ENCODE data around the gene FMNL2.
A peak's percentile ranks its signal among the peaks of the same experiment; 100 is the strongest.
"Not testable (repeated sequence)": the region's sequence is repeated elsewhere in the genome, so short reads cannot be mapped to it uniquely, and the experiment has no call there.

Gene FMNL2

DNA sequence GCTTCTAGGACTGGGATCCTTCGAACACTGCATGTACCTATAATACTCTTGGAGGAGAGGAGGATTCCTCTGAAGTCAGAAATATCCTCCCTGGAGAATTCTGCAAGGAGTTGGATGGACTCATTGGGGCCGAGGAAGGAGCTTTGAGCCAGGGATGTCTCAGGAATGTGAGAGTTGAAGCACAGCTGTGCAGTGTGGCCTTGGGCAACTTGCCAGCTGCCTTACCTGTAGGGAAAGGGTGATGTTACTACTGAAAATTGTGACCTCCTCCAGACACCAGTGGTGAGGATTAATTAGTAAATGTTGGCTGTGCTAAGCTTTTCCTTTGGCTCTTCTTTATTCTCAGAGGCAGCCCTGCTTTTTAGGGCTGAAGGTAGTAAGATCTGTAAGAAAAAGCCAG lies 41.4 kb downstream of the FMNL2 start:
- no peak for DNase-seq (ENCODE audit: low read depth)

DNA sequence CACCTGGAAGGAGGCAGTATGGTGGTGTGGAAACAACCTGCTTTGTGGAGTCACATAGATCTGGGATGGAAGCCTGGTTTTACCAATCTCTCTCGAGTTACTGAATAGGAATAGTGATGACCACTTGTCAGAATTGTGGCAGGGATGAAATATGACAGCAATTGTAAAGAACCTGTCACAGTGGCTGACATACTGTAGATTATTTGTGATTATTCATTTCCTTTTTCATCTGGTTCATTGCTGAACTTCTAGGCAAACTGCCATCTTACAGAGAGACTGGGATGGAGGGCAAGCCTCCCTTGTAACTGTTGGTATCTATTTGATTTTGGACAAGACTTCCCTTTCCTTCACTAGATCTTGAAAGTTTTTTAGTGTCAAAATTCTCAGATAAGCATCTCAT lies 42.0 kb downstream of the FMNL2 start:
- no peak for DNase-seq (ENCODE audit: low read depth)

DNA sequence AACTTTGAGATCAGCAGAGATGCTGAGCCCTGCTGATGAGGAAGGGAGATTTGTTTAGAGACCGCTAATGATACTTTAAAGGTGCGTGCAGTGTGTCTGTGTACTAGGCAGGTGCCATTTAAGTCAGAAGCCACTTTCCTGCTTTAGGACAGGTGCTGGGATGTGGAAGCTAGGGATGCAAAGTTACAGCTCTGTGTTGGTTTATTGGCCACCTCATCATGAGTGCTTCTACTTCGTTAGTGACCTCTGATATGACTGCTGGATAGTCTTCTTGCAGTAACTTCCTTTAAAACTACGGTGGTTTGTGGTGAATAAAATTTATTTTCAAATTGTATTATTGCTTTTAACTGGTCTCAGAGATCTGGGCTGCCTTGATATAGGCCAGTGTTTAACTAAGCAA lies 44.1 kb downstream of the FMNL2 start:
- DNase-seq (ENCODE audit: low read depth) = no peak

DNA sequence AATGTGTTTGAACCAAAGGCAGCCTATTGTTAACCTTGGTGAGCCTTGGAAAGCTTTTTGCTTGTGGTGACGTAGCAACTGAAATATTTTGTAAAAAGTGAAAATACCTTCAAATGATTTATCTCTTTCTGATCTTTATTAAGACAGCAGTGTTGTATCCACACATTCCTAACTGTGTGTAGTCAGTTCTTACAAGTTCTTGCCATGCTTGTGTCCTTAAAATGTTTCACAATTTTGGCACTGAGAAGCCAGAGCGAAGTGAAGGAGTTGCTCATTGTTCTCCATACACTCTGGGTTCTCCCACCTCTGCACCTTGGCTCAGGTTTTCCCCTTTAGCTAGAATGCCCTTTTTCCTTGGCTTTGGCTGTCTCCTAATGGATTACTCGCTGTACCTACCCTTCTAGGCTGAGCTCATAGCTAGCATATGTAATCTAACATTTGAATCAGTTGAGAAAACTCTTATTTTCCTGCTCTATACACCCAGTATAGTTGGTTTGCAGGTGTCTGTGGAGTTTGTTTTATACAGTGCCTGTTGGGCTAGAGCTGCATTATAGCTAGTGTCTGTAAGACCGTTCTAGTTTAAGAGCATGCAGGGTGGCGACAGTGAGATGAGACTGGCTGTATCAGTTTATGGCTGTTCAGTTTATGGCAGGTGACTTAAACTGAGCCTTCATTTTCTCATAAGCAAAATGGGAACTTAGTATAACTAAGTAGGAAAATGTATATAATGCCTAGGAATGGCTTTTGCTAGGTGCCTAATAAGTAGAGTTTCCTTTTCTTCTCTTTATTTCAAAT lies 45.5 kb downstream of the FMNL2 start:
- DNase-seq (ENCODE audit: low read depth) = no peak

DNA sequence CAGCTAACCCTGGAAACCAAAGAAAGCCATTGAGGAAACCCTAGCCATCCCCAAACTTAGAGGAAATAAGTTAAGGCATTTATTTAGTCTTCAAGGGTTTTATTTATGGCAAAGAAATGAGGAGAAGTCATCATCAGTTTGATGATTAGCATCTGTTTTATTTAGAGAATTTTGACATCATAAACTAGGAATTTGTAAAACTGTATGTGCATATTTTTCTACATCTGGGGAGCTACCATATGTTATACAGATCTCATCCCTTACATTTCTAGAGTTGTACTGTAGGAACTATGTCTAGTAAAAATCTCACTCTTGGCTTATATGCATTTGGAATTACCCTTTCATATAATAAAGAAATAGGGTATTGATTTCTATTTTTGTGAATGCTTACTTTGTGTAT lies 48.7 kb downstream of the FMNL2 start:
- DNase-seq (ENCODE audit: low read depth) = no peak

DNA sequence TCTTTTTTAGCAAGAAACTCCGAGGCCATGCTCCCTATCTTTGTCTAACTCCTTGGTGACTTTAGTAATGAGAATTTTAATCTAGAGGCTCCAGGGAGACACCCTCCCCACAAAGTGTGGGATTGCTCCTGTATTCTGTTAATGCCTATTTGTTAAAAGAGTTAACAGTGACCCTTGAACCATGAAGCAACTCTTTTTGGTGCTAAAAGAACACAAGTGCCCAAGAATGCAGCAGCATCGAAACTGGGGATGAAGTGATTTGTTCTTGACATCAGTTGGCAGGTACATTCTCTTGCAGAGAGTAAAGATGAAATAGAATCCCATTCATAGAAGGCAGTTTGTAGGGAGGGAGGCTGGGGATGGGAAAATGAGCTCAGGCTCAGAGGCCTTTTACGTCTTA lies 50.0 kb downstream of the FMNL2 start:
- no peak for DNase-seq (ENCODE audit: low read depth)

DNA sequence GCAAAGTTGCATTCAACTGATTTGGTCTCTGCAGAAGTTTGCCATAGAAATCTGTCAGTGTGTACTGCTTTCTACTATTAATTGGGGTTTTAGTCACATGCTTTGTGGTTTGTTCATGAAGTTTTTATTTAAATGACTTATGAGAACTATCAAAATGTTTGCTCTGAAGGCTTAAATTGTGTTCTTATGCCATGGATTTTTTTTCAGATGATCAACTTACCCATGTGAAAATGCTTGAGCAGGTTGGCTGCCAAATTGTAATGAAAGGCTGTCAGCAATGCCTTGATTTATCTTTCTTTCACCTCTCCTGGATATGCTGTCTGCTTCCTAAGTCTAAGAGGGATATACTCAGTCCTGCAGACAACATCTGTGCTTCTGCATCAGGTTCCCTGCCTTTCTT lies 50.7 kb downstream of the FMNL2 start:
- DNase-seq (ENCODE audit: low read depth) = no peak

DNA sequence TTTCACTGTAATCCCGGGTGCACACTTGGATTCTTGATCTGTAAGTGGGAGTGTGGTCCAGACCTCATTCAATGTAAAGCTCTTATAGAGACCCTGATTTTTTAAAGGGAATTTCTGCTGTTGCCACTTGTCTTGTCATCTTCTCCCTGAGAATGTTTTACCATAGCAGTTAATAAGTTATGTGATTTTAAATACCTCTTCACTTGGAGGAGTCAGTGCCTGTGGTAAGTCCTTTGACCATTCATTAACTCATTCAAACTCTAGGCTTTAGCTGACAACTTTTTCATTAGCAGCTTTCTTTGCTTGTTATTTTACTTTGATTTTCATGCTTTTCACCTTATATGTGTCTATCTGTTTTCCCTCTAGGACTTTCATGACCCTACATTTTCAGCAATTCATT lies 51.3 kb downstream of the FMNL2 start:
- no peak for DNase-seq (ENCODE audit: low read depth)

DNA sequence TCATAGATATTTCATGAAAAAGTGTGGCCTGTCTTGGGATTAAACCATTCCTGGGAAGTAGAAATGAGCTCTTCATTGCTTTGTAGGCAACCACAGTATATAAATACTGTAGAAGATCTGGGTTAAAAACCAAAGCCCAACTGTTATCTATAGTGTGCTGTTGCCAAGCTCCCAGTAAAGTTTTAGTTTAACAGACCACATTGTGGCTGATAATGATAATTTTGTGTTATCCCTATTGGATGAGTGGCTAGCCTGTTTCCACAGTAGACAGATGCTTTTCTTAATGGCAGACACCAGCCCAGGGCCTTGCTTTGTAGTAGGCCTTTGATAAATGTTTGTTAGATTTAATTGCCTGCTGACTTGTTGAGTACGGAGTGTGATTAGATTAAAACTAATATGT lies 52.1 kb downstream of the FMNL2 start:
- DNase-seq (ENCODE audit: low read depth) = no peak

DNA sequence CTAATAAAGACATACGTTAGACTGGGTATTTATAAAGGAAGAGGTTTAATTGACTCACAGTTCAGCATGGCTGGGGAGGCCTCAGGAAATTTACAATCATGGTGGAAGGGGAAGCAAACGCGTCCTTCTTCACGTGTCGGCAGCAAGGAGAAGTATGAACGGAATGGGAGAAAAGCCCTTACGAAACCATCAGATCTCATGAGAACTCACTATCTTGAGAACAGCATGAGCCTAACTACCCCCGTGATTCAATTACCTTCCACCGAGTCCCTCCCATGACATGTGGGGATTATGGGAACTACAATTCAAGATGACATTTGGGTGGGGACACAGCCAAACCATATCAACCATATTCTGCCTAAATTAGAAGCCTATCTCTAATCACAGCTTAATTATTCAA lies 53.3 kb downstream of the FMNL2 start:
- DNase-seq (ENCODE audit: low read depth) = not testable (repeated sequence)

DNA sequence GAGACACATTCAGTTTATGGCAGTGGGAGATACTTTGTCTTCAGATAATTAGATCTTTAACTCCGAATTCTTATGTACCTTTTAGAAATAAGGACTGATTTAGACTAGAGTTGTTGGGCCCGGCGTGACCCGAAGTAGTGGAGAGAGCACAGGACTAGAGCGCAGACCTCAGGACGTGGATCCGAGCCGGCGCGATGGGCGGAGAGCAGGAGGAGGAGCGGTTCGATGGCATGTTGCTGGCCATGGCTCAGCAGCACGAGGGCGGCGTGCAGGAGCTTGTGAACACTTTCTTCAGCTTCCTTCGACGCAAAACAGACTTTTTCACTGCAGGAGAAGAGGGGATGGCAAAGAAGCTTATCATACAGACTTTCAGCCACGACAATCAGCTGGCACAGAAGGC lies 54.5 kb downstream of the FMNL2 start:
- DNase-seq (ENCODE audit: low read depth) = no peak

DNA sequence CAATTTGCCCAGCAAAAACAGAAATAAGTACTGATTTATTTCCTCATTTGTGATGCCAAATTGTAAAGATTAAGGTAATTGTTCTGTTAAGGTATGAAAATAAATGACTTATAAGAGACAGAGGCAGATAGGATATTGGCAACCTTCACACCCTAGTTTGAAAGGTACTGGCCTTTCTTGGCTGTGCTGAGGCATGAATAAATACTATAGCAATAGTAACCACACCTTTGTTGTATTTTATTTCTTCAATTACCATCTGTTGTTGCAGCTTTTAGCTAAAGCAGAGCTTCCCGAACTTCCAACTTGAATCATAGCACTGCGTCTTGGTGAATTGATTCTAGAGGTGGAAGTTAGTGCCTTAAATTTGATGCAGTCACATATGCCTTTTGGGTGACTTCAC lies 55.9 kb downstream of the FMNL2 start:
- DNase-seq (ENCODE audit: low read depth) = no peak

DNA sequence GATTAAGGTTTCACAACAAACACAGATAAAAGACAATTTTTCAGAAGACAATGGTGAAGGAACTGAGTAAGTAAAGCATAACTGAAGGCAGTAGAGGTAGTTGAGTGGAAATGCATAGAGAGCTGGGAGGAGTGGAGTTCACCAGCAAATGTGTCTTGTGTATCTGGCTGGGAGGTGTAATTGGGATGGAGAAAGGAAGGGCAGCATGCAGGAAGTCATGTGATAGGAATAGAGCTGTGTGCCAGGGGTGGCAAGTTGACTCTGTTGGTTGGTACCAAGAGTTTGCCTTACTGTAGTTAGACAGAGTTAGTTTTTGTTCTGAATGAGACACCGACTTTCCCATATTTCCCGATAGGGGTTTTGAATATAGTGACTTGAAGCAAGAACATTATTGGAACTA lies 56.3 kb downstream of the FMNL2 start:
- no peak for DNase-seq (ENCODE audit: low read depth)

DNA sequence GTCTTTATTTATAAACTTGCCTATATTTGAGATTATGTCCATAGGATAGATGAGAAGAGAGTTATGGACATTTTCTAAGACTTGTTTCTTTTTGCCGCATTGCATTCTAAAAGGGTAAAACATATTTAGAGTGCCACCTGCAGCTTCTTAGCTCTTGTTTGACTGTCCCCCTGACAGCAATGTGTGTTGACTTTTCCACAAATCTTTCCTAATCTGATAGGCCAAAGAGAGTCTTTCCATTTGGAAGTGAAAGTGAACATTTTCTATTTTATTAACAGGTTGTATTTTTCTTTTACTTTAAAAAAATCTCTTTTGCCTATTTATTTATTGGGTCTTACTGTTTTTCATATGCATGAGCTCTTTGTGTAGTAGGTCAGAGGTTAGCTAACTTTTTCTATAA lies 58.4 kb downstream of the FMNL2 start:
- DNase-seq (ENCODE audit: low read depth) = no peak

DNA sequence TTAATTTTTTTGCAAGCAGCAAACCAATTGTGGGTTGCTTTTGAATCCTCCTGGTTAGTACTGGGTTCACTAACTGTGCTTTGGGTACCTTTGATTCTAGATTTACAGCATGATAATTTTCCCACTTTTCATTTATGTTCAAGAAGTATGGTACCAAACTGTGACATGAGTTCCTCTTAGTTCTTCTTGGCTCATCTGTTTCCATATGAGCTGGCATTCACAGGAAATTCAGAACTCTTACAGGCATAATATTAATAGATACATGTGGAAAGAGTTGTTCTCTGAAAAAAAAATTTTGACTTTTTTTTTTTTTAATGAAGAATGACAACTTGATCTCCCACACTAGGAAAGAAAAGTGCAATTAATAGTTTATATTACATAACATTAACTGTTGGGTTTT lies 59.4 kb downstream of the FMNL2 start:
- no peak for DNase-seq (ENCODE audit: low read depth)

DNA sequence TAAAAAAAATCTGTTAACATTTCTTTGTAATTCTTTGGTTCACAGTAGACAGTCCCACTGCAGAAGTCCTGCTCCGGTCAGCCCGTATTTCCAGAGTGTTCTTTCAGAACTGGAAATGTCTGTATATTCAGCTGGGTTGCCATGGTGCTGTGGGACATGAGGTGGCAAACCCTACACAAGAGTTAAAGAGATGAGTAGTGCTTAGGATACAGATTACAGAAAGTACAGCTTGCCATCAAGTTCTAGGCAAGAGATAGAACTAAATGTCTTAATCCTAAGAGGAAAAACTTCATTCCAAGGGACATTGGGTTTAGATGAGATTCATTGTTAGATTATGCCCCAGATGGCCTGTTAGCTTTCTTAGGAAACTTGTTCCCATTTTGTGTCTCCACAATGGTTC lies 60.1 kb downstream of the FMNL2 start:
- DNase-seq (ENCODE audit: low read depth) = peak; percentile 50

DNA sequence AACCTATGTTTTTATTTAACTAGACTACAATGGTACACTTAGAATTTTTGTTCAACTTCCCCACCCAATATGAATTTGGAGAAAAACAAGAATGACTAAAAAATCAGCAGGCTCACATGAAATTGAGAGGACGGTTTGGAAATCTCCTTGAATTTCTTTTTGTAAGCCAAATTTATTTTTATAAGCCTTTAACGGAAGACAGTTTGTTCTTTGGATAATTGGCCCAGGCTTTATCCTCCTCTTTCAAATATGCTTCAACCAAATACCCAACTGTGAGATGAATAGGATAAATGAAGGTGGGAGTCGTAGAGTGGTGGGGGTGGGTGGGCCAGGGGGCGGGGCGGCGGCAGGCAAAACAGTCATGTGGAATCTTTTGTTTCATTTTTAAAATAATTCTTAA lies 60.6 kb downstream of the FMNL2 start:
- DNase-seq (ENCODE audit: low read depth) = no peak

DNA sequence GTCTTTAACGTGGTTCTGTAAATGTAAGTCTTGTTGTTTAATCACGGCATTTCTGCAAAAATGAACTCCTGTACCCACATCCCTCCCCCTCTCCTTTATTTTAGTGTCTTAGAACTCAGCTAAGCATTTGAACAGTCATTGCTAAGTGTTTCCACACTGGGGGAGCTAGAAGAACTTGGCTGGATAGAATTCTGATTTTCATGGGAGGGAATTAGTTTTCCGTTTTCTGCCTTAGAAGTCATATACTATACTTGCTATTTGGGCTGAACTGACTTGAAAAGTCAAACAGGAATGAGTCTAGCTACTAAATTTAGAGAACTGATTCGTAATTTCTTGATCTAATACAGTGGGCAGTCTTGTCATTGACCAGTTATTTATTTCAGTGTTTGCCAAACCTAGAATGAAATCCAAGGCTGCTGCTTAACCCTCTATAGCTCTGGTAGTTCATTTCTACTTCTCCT lies 61.1 kb downstream of the FMNL2 start:
- peak; percentile 23 for DNase-seq (ENCODE audit: low read depth)

DNA sequence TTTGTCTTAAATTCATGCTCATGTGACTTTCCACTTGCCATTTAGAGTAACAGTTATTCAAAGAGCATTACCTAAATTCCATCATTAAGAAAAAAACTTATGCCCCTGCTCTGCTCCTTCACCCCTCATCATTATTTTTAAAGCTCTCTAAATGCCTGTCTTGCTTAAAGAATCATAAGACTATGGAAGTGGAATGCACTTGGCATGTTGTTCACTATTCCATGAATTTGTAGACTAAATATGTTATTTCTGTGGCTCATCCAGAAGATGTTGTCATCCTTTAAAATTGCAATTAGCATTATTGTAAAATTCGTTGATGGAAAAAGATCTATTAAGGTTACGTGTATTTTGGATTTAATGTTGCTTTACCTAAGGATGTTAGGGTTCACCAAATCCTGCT lies 61.8 kb downstream of the FMNL2 start:
- DNase-seq (ENCODE audit: low read depth) = no peak

DNA sequence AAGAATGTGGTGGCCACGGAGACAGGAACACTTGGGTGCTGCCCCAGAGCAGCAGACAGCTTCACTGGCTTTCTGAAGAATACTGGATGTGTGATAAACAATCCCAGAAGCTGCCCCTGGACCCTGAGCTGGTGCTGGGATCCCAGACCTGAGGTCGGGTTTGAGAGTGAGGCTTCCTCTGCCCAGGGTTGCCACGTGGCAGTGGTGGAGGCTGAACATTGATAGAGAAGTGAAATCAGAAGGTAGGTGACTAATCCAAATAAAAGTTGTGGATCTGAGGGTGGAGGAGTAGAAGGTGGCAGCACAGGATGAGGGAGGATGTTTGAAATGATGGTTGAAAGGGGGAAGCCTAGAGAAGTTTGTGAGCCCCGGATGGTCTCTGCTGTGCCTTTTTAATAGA lies 64.0 kb downstream of the FMNL2 start:
- no peak for DNase-seq (ENCODE audit: low read depth)

DNA sequence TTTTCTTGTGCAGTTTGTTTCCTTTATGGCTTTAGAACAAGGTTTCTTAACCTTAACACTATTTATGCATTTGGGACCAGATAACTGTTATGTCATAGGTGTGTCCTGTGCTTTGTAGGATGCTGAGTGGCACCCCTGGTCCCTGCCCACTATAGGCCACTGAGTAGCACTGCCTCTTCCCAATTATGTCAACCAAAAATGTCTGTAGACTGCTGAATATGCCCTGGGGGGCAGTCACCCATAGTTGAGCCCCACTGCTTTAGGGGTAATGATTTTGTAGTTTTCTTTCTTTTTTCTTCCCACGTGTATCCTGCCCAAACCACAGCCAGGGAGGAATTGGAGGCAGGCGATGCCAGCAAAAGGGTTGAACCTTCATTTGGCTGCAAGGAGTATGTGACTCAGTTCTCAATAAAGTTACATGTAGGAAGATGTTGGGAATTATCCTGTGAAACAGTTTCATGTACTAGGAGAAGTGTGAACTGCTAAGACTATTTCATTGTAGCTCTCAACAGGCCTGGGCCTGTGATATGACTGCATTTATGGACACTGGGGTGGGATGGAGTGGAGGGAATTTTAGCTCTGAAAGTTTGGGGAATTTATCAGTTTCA lies 65.7 kb downstream of the FMNL2 start:
- DNase-seq (ENCODE audit: low read depth) = no peak

DNA sequence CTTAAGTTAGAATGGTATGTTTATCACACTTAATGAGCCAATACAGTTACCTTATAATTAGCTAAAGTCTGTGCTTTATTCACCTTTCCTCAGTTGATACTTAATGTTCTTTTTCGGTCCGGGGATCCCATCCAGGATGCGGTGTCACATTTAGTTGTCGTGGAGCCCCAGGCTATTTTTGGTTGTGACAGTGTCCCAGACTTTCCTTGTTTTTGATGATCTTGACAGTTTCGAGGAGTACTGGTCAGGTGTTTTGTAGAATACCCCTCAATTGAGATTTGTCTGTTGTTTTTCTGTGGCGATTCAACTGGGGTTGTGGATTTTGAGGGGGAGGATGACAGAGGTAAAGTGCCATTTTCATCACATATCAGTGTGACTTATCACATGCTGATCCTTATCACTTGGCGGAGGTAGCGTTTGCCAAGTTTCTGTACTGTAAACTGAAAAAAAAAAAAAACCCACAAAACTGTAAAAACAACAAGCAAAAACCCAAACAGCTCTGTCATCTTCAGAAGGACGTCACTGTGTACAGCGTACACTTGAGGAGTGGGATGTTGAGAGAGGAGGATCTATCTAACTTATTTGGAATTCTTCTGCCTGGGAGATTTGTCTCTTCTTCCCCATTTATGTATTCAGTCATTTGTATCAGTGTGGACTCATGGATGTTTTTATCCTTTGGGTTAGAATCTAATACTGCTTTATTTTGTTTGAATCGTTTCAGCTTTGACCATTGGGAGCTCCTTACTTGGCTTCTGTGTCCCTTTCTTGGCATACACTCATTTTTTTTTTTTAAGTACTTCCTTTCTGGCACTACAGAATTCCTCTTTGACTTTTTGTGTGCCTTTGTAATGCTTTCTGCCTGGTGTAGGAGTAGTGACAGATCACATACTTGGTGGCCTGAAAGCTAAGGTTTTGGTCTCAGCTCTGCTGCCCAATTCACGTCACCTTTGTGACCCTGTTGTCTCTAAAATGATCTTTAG lies 68.1 kb downstream of the FMNL2 start:
- no peak for DNase-seq (ENCODE audit: low read depth)
